Naive B cell (primary cell): ENCODE data around the gene TBKBP1. TPM values are rescaled to one million over a fixed set of nuclear protein-coding genes. Genes with fewer than 3 reads are reported as not detected.

ENCODE experiments used
- ATAC-seq, 2 donors: fragments of 150-1000 bp; cut with Tn5 transposase; 2 replicates each; pipeline ENCODE4 v1.10.0; 2021; ENCODE audit warnings: low read depth in 2 of 2, mild to moderate bottlenecking in 2 of 2, moderate library complexity in 2 of 2
- DNase-seq: peaks from one replicate; pipeline ENCODE4 v3.0.0; 2022
- H3K27ac Mint-ChIP-seq, 6 donors: one replicate each; pipeline ENCODE4 v1.8.0; 2020 to 2022; ENCODE audit warnings: mild to moderate bottlenecking in 6 of 6, mixed read lengths in 6 of 6, moderate library complexity in 5 of 6, inconsistent platforms in 2 of 6
- H3K27me3 Mint-ChIP-seq, 3 donors: one replicate each; pipeline ENCODE4 v1.8.0; 2021 to 2022; ENCODE audit warnings: mixed read lengths in 3 of 3, mild to moderate bottlenecking in 1 of 3
- H3K36me3 Mint-ChIP-seq, 2 donors: one replicate each; pipeline ENCODE4 v1.8.0; 2020 to 2022; ENCODE audit warnings: mixed read lengths in 2 of 2, inconsistent platforms in 1 of 2, mild to moderate bottlenecking in 1 of 2
- H3K4me1 Mint-ChIP-seq, 3 donors: one replicate each; pipeline ENCODE4 v1.8.0; 2020 to 2022; ENCODE audit warnings: mixed read lengths in 3 of 3, inconsistent platforms in 1 of 3, mild to moderate bottlenecking in 1 of 3, moderate library complexity in 1 of 3
- H3K4me3 Mint-ChIP-seq, 8 donors: one replicate each; pipeline ENCODE4 v1.8.0; 2020 to 2022; ENCODE audit warnings: mild to moderate bottlenecking in 8 of 8, mixed read lengths in 8 of 8, moderate library complexity in 8 of 8, inconsistent platforms in 2 of 8
- H3K9me3 Mint-ChIP-seq, 7 donors: one replicate each; pipeline ENCODE4 v1.8.0; 2020 to 2022; ENCODE audit warnings: mixed read lengths in 7 of 7, mild to moderate bottlenecking in 5 of 7, inconsistent platforms in 2 of 7, moderate library complexity in 1 of 7
- polyA plus RNA-seq, 6 donors: library from polyadenylated mRNA; unstranded; fragments of 300-500 nt; fragmentation: Illumina TruSeq; gene quantifications; one replicate each; pipeline ENCODE4 v1.2.3, GENCODE V29; 2021; ENCODE audit warnings: low read depth in 6 of 6

TBKBP1 gene
- polyA plus RNA-seq, 6 donors from 2014 or later: 0.09 to 0.97 (median 0.24) TPM; not detected in 2

DNA sequence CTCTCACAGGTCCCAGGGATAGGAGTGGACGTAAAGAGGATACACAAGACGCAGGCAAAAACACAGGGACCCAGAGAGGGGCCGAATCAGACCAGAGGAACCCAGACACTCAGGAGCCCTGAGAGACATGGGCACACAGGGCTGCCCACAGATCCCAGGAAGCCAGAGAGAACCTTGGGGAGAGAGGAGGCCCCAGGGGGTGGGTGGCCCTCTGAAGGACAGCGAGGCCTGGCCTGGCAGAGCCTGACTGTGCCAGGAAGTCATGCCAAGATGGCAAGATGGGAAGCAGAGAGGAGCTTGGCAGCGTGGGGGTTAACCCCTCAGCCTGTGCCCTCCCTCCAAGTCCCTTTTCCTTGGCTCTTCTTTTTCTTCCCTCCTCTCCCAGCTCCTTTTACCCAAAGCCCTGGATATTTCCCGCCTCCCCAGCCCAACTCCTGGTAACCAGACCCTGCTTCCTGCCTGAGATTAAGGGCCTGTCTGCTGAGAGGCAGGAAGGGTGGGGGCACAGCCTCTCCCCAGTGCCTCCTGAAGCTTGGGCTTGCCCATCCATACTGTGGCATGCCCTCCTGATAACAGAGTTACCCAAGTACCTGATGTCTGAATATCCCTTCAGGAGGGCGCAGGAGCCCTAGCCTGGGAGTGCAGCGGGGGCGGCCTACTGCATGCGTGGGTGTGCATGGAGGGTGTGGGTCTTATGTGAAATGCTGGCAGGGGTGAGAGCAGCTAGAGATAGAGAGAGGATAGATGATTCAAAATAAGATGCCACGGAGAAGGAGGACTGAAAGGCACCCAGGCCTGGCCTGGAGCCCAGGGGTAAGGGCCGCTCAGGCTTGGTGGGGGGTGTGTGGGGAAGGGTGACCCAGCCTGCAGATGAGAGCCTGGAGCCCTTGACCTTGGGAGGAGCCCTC, 33.1 kb downstream of the TBKBP1 start:
- DNase-seq (no peak), ATAC-seq (no peak)
- H3K4me1 Mint-ChIP-seq: peaks cover 2 to 15% (median 8%) of the 10 kb centered on the region in 3 donors

DNA sequence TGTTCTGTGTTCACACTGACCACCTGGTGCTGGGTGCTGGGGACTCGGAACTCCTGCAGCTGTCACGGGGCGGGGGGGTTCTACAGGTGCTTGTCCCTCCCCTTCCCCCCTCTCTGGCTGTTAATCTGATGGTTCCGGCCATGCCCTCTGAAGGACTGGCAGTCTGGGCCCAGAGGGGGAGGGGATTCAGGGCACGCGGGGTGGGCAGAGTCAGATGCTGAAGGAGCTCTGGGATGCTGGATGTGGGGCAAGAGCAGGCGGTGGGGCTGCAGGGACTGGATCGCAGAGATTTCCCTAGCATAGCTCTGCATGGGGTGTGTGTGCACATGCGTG, 33.7 kb downstream of the TBKBP1 start:
- peaks cover 9 to 20% (median 14%) of the 10 kb centered on the region in 3 donors for H3K4me1 Mint-ChIP-seq
- DNase-seq: no peak
- no peak overlapping the region for H3K27ac Mint-ChIP-seq
- H3K9me3 Mint-ChIP-seq: no peaks in the 10 kb centered on the region
- H3K4me3 Mint-ChIP-seq: no peak overlapping the region
- no peak for ATAC-seq
- H3K27me3 Mint-ChIP-seq: peaks cover 28 to 47% (median 39%) of the 10 kb centered on the region in 3 donors
- H3K36me3 Mint-ChIP-seq: no peaks in the 10 kb centered on the region

More for the DNA sequence above, 33.1 kb downstream of the TBKBP1 start:
- Mint-ChIP-seq H3K4me3 (no peak overlapping the region), H3K27me3 (peaks cover 28 to 53% (median 41%) of the 10 kb centered on the region in 3 donors), H3K36me3 (no peaks in the 10 kb centered on the region), H3K9me3 (no peaks in the 10 kb centered on the region), H3K27ac (peak overlapping the region in 1 of 6 donors; percentile 76)

- peaks cover 12 to 24% (median 17%) of the 10 kb centered on the region in 3 donors for H3K4me1 Mint-ChIP-seq
- ATAC-seq: no peak
Measured at GRCh38 chr17:47728214-47728877, 34.4 kb downstream of the TBKBP1 start.

GRCh38 chr17:47729476-47729875, 35.5 kb downstream of the TBKBP1 start:
- H3K27ac Mint-ChIP-seq: peak overlapping the region in 1 of 6 donors; percentile 52
- no peak for ATAC-seq
- no peaks in the 10 kb centered on the region for H3K9me3 Mint-ChIP-seq
- peaks cover 21 to 31% (median 25%) of the 10 kb centered on the region in 3 donors for H3K4me1 Mint-ChIP-seq
- no peak overlapping the region for H3K4me3 Mint-ChIP-seq
- DNase-seq: no peak
- H3K27me3 Mint-ChIP-seq: peaks cover 22 to 36% (median 35%) of the 10 kb centered on the region in 3 donors
- no peaks in the 10 kb centered on the region for H3K36me3 Mint-ChIP-seq

More at GRCh38 chr17:47728214-47728877, 34.4 kb downstream of the TBKBP1 start:
- no peaks in the 10 kb centered on the region for H3K9me3 Mint-ChIP-seq
- peak overlapping the region in 1 of 8 donors; percentile 54 for H3K4me3 Mint-ChIP-seq
- H3K36me3 Mint-ChIP-seq: no peaks in the 10 kb centered on the region
- H3K27ac Mint-ChIP-seq: no peak overlapping the region
- H3K27me3 Mint-ChIP-seq: peaks cover 22 to 40% (median 39%) of the 10 kb centered on the region in 3 donors
- DNase-seq: no peak

- Mint-ChIP-seq H3K27me3 (peaks cover 14 to 25% (median 23%) of the 10 kb centered on the region in 3 donors), H3K4me3 (peak overlapping the region in 2 of 8 donors; percentile 16), H3K36me3 (no peaks in the 10 kb centered on the region), H3K4me1 (peaks cover 33 to 43% (median 37%) of the 10 kb centered on the region in 3 donors), H3K27ac (peak overlapping the region in 1 of 6 donors; percentile 70), H3K9me3 (no peaks in the 10 kb centered on the region)
- ATAC-seq (no peak), DNase-seq (no peak)
Measured at GRCh38 chr17:47730681-47731080, 36.7 kb downstream of the TBKBP1 start.

GRCh38 chr17:47731396-47731795, 37.4 kb downstream of the TBKBP1 start:
- no peak for ATAC-seq
- Mint-ChIP-seq H3K36me3 (no peaks in the 10 kb centered on the region), H3K4me3 (peak overlapping the region in 1 of 8 donors; percentile 78), H3K4me1 (peaks cover 40 to 48% (median 44%) of the 10 kb centered on the region in 3 donors), H3K27ac (peak overlapping the region in 2 of 6 donors; percentile 36 to 70), H3K27me3 (peaks cover 7 to 17% (median 16%) of the 10 kb centered on the region in 3 donors), H3K9me3 (no peaks in the 10 kb centered on the region)
- DNase-seq: no peak

GRCh38 chr17:47732399-47733046, 38.6 kb downstream of the TBKBP1 start:
- Mint-ChIP-seq H3K9me3 (no peaks in the 10 kb centered on the region), H3K36me3 (no peaks in the 10 kb centered on the region), H3K4me3 (peak overlapping the region; percentile 70 to 95 (median 82)), H3K4me1 (peaks cover 49 to 52% (median 49%) of the 10 kb centered on the region in 3 donors), H3K27me3 (peaks cover 5 to 12% (median 10%) of the 10 kb centered on the region in 3 donors), H3K27ac (peak overlapping the region in 3 of 6 donors; percentile 51 to 80 (median 78))
- DNase-seq (no peak), ATAC-seq (no peak)

DNA sequence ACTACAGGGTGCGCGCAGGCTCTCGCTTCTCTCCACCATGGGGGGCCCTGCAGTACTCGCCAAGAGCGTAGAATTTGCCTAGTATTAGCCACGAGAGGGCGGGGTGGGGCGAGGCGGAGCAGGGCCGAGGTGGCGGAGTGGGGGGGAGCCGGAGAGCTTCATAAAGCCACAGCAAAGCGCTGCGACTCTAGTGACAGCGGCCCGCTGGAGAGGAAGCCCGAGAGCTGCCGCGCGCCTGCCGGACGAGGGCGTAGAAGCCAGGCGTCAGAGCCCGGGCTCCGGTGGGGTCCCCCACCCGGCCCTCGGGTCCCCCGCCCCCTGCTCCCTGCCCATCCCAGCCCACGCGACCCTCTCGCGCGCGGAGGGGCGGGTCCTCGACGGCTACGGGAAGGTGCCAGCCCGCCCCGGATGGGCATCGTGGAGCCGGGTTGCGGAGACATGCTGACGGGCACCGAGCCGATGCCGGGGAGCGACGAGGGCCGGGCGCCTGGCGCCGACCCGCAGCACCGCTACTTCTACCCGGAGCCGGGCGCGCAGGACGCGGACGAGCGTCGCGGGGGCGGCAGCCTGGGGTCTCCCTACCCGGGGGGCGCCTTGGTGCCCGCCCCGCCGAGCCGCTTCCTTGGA, 39.2 kb downstream of the TBKBP1 start, which contains the start of gene TBX21:
TSS of gene TBX21 (plus strand) at position 190 of the 627 bp plus-strand sequence. CDS start at position 409, 219 bp downstream.
- Mint-ChIP-seq H3K4me3 (peak within 1 kb of the TSS; percentile 86 to 98 (median 94)), H3K4me1 (peaks cover 49 to 52% (median 49%) of the 10 kb centered on the region in 3 donors), H3K36me3 (no peaks in the 10 kb centered on the region), H3K27me3 (peaks cover 2 to 12% (median 9%) of the 10 kb centered on the region in 3 donors), H3K9me3 (no peaks in the 10 kb centered on the region), H3K27ac (peak within 1 kb of the TSS; percentile 49 to 93 (median 86))
- DNase-seq (peak; percentile 86), ATAC-seq (peak; percentile 89 to 91)

DNA sequence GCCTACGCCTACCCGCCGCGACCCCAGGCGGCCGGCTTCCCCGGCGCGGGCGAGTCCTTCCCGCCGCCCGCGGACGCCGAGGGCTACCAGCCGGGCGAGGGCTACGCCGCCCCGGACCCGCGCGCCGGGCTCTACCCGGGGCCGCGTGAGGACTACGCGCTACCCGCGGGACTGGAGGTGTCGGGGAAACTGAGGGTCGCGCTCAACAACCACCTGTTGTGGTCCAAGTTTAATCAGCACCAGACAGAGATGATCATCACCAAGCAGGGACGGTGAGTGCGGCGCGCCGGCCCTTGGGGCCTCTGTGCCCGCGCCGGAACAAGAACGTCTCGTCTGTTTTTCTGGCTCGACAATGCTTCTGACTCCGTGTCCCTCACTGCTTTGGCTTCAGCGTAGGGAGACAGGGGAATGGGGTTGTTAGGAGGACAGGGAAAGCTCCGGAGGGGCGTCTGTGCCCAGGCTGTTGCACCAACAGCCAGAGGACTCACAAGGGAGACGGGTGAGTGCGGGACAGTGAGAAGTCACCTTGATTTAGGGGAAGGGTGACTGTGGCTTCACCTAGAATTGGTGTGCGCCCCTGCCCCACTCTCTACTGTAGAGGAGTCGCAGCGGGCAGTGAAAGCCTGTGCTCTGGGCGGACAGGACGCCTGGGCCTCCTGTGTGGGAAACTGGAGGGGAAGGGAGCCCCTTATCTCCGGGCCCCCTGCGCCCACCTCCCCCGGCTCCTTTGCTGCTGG, 39.9 kb downstream of the TBKBP1 start:
- no peaks in the 10 kb centered on the region for H3K36me3 Mint-ChIP-seq
- peak overlapping the region; percentile 86 to 98 (median 94) for H3K4me3 Mint-ChIP-seq
- peak; percentile 25 for DNase-seq
- peaks cover 0 to 6% (median 2%) of the 10 kb centered on the region in 3 donors for H3K27me3 Mint-ChIP-seq
- H3K9me3 Mint-ChIP-seq: no peaks in the 10 kb centered on the region
- peak overlapping the region; percentile 48 to 93 (median 86) for H3K27ac Mint-ChIP-seq
- H3K4me1 Mint-ChIP-seq: peaks cover 49 to 50% (median 50%) of the 10 kb centered on the region in 3 donors
- peak; percentile 8 to 9 for ATAC-seq

DNA sequence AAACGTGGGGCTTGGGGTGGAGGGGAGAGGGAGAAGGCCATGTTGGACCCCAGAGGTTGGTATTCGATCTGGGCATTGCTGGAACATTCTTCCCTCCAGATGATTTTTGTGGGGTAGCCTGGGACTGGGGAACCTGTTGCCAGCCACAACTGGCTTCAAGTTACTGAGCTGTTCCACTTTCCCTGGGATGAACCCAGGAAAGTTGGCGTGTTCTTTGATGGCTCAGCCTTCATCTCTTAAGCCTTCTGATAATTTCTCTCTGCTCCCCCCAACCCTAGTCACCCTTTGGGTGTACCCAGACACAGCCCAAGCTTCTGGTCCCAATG, 41.1 kb downstream of the TBKBP1 start:
- H3K4me1 Mint-ChIP-seq: peaks cover 49 to 54% (median 50%) of the 10 kb centered on the region in 3 donors
- H3K27ac Mint-ChIP-seq: peak overlapping the region in 3 of 6 donors; percentile 67 to 95 (median 90)
- H3K27me3 Mint-ChIP-seq: no peaks in the 10 kb centered on the region
- H3K9me3 Mint-ChIP-seq: no peaks in the 10 kb centered on the region
- peak overlapping the region; percentile 81 to 98 (median 92) for H3K4me3 Mint-ChIP-seq
- no peak for DNase-seq
- no peak for ATAC-seq
- H3K36me3 Mint-ChIP-seq: no peaks in the 10 kb centered on the region

- ATAC-seq (peak; percentile 35 to 45), DNase-seq (peak; percentile 55)
- Mint-ChIP-seq H3K27me3 (no peaks in the 10 kb centered on the region), H3K4me3 (peak overlapping the region; percentile 54 to 98 (median 92)), H3K4me1 (peaks cover 49 to 55% (median 50%) of the 10 kb centered on the region in 3 donors), H3K36me3 (no peaks in the 10 kb centered on the region), H3K9me3 (peaks cover 0 to 2% (median 0%) of the 10 kb centered on the region in 7 donors), H3K27ac (peak overlapping the region in 4 of 6 donors; percentile 12 to 90 (median 52))
Measured at GRCh38 chr17:47735536-47736011, 41.6 kb downstream of the TBKBP1 start.
